HCT116 (cell line): Measurements from ENCODE around the gene LRRN4CL. TPM values are rescaled to one million over a fixed set of nuclear protein-coding genes. Genes with fewer than 3 reads are reported as not detected.
A peak's percentile ranks its signal among the peaks of the same experiment; 100 is the strongest.

Experiments
- ATAC-seq: fragments of 200-7000 bp; cut with Tn5 transposase; 2 replicates; pipeline ENCODE4 v1.9.1; 2020; ENCODE audit warnings: mild to moderate bottlenecking, moderate library complexity
- BruUV-seq: library from RNA; stranded (reverse); fragments of 400-500 nt; replicated peaks from 2 replicates; lab custom pipeline; 2021; lab: Mats Ljungman, UMichigan
- CTCF ChIA-PET: fragments of 300-600 bp; sonication (Branson Sonifier 250); formaldehyde crosslinking; loops from one replicate; lab custom pipeline; 2021; ENCODE audit warnings: antibody characterized with exemption; lab: Charles Lee
- POLR2A ChIA-PET: fragments of 300-600, 350-600 bp; sonication (Branson Sonifier 250); formaldehyde crosslinking; loops from one replicate; lab custom pipeline; 2021; ENCODE audit warnings: antibody characterized with exemption; lab: Charles Lee
- RAD21 ChIA-PET, 2 experiments: fragments of 300-600 bp; sonication (Branson Sonifier 250); formaldehyde crosslinking; loops; one replicate each; lab custom pipeline; 2023; ENCODE audit warnings: low total read pairs in 2 of 2; ENCODE audit not compliant: uncharacterized antibody in 2 of 2, unreplicated experiment in 2 of 2, low non-redundant PET in 1 of 2; lab: Charles Lee
- DNase-seq: peaks from one replicate; pipeline ENCODE4 v3.0.0-alpha.2; 2010; ENCODE audit warnings: low read depth, low spot score
- H2AFZ ChIP-seq: fragments of 200-600 bp; shearing (Covaris generic), sonication (generic); 2 replicates; pipeline ENCODE4 v1.6.1; 2017; ENCODE audit warnings: low read depth, mixed run types, mixed read lengths, antibody characterized with exemption, low read length; ENCODE audit not compliant: poor library complexity, severe bottlenecking
- H3K27ac ChIP-seq: 2 replicates; pipeline ENCODE4 v1.5.1; 2012; ENCODE audit warnings: low read depth, low read length
- H3K27me3 ChIP-seq: fragments of 200-600 bp; sonication (generic); 2 replicates; pipeline ENCODE4 v1.6.1; 2016; ENCODE audit warnings: mixed run types, low read length, mixed read lengths; ENCODE audit not compliant: insufficient read depth
- H3K36me3 ChIP-seq, 2 experiments: fragments of 200-500 bp in 1 of 2; fragments of 200-600 bp in 1 of 2; sonication (Bioruptor generic) in 1 of 2; sonication (generic) in 1 of 2; 2 replicates each; pipeline versions ENCODE4 v1.5.1 to v1.6.1; 2014 to 2016; ENCODE audit warnings: low read length in 2 of 2, inconsistent platforms in 1 of 2, mixed read lengths in 1 of 2, mixed run types in 1 of 2; ENCODE audit not compliant: insufficient read depth in 2 of 2, control insufficient read depth in 1 of 2
- H3K4me1 ChIP-seq, 2 experiments: fragments of 200-600 bp in 1 of 2; sonication (generic) in 1 of 2; 2 replicates each; pipeline versions ENCODE4 v1.5.1 to v1.6.1; 2012 to 2017; ENCODE audit warnings: low read length in 2 of 2, inconsistent platforms in 1 of 2, mild to moderate bottlenecking in 1 of 2, mixed read lengths in 1 of 2, mixed run types in 1 of 2, moderate library complexity in 1 of 2; ENCODE audit not compliant: insufficient read depth in 2 of 2, control insufficient read depth in 1 of 2
- H3K4me2 ChIP-seq: fragments of 200-600 bp; sonication (generic); 2 replicates; pipeline ENCODE4 v1.6.1; 2017; ENCODE audit warnings: mixed run types, low read length, mixed read lengths
- H3K4me3 ChIP-seq, 2 experiments: fragments of 200-600 bp in 1 of 2; sonication (generic) in 1 of 2; replicated peaks in 1 of 2; 2 replicates each; pipeline ENCODE4 v1.5.1; 2011 to 2016; ENCODE audit warnings: low read length in 2 of 2, control low read depth in 1 of 2, low read depth in 1 of 2, mild to moderate bottlenecking in 1 of 2, mixed read lengths in 1 of 2, mixed run types in 1 of 2
- H3K79me2 ChIP-seq: fragments of 200-600 bp; sonication (generic); 2 replicates; pipeline ENCODE4 v1.6.1; 2017; ENCODE audit warnings: mild to moderate bottlenecking, mixed run types, low read length, moderate library complexity, mixed read lengths; ENCODE audit not compliant: insufficient read depth
- H3K9ac ChIP-seq: fragments of 200-600 bp; sonication (generic); 2 replicates; pipeline ENCODE4 v1.6.1; 2016; ENCODE audit warnings: low read length, mixed read lengths
- H3K9me2 ChIP-seq: fragments of 200-600 bp; sonication (generic), shearing (Covaris generic); 2 replicates; pipeline ENCODE4 v1.6.1; 2017; ENCODE audit warnings: mixed run types, mild to moderate bottlenecking, moderate library complexity; ENCODE audit not compliant: insufficient read depth
- H3K9me3 ChIP-seq, 2 experiments: fragments of 200-500 bp in 1 of 2; fragments of 200-600 bp in 1 of 2; sonication (Bioruptor generic) in 1 of 2; sonication (generic) in 1 of 2; 2 replicates each; pipeline ENCODE4 v1.6.1; 2014 to 2017; ENCODE audit warnings: low read length in 2 of 2, mixed read lengths in 2 of 2, inconsistent platforms in 1 of 2, low read depth in 1 of 2, mild to moderate bottlenecking in 1 of 2, mixed run types in 1 of 2, moderate library complexity in 1 of 2; ENCODE audit not compliant: control insufficient read depth in 1 of 2, insufficient read depth in 1 of 2
- H4K20me1 ChIP-seq: fragments of 200-600 bp; sonication (generic), shearing (Covaris generic); 2 replicates; pipeline ENCODE4 v1.6.1; 2017; ENCODE audit warnings: mixed run types, mild to moderate bottlenecking, moderate library complexity; ENCODE audit not compliant: insufficient read depth
- ATF3 ChIP-seq: IDR thresholded peaks from 2 replicates; pipeline ENCODE4 v1.6.1; 2012
- CBX3 ChIP-seq: IDR thresholded peaks from 2 replicates; pipeline ENCODE4 v1.6.1; 2012; ENCODE audit warnings: low read depth
- EGR1 ChIP-seq: IDR thresholded peaks from 2 replicates; pipeline ENCODE4 v1.6.1; 2012; ENCODE audit warnings: low read depth
- ELF1 ChIP-seq: IDR thresholded peaks from 2 replicates; pipeline ENCODE4 v1.6.1; 2012; ENCODE audit warnings: low read depth, borderline replicate concordance
- FOSL1 ChIP-seq: IDR thresholded peaks from 2 replicates; pipeline ENCODE4 v1.6.1; 2012; ENCODE audit warnings: low read depth
- JUND ChIP-seq: IDR thresholded peaks from 2 replicates; pipeline ENCODE4 v1.6.1; 2012
- POLR2A ChIP-seq: IDR thresholded peaks from 2 replicates; pipeline ENCODE4 v1.7.0; 2011; ENCODE audit warnings: borderline replicate concordance; ENCODE audit not compliant: insufficient read depth, insufficient read length; ENCODE audit errors: extremely low read depth
- POLR2AphosphoS5 ChIP-seq: IDR thresholded peaks from 2 replicates; pipeline ENCODE4 v1.6.1; 2011; ENCODE audit warnings: mild to moderate bottlenecking, low read depth, low read length, moderate library complexity
- SP1 ChIP-seq: IDR thresholded peaks from 2 replicates; pipeline ENCODE4 v1.6.1; 2012; ENCODE audit warnings: low read depth
- YY1 ChIP-seq: IDR thresholded peaks from 2 replicates; pipeline ENCODE4 v1.6.1; 2011; ENCODE audit warnings: low read length, low read depth, moderate library complexity, mild to moderate bottlenecking; ENCODE audit not compliant: insufficient replicate concordance; ENCODE audit errors: extremely low read depth
- ZFX ChIP-seq: fragments of 450-650 bp; IDR thresholded peaks from 2 replicates; pipeline ENCODE4 v1.6.1; 2017
- intact Hi-C: fragments of 100-400 bp; cut with micrococcal nuclease; formaldehyde crosslinking; loops from 2 replicates; pipeline ENCODE4 v1.10.0; 2022
- total RNA-seq: library from RNA; stranded (reverse); gene quantifications from one replicate; pipeline ENCODE4 v1.2.1, GENCODE V29; 2021; ENCODE audit not compliant: unreplicated experiment
- TF ChIP-seq, protein P1 (sequence below), 3 experiments: fragments of 200-600 bp in 1 of 3; sonication (generic) in 1 of 3; IDR thresholded peaks in 2 of 3; conservative IDR thresholded peaks in 1 of 3; 2 replicates each; pipeline ENCODE4 v1.5.1; 2012 to 2017; ENCODE audit warnings: low read depth in 2 of 3, low read length in 2 of 3, antibody characterized with exemption in 1 of 3, borderline replicate concordance in 1 of 3, control low read depth in 1 of 3, mild to moderate bottlenecking in 1 of 3, mixed read lengths in 1 of 3, mixed run types in 1 of 3, moderate library complexity in 1 of 3; ENCODE audit not compliant: insufficient read depth in 1 of 3
- TF ChIP-seq, protein P2 (sequence below): IDR thresholded peaks from 2 replicates; pipeline ENCODE4 v1.6.1; 2011; ENCODE audit warnings: mild to moderate bottlenecking, low read length, moderate library complexity; ENCODE audit not compliant: insufficient replicate concordance; ENCODE audit errors: extremely low read depth

LRRN4CL gene
- total RNA-seq, 1 experiment from 2014 or later = 0.71 TPM

DNA sequence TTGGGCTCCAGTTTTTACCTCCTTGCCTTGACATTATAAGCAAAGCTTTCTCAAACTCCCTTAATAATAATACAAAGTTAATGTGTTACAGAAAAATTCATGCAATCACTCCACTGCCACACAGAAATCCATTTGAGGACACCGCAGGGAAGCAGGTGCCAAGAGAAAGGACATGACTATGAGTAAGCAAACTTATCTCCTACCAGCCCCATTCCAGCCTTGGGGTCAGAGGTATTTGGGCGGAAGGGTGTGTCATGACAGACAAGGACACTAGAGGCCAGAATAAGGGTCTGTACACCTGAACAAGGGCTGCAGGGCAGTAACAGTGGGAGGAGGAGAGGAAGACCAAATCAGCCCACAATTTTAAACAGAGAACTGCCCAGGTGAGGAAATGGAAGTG is 24.0 kb upstream of the LRRN4CL start:
- BruUV-seq = no TSS peak
- Histone ChIP-seq H3K9me3 (no peaks in the 10 kb centered on the region), H3K4me2 (no peak overlapping the region), H3K4me3 (no peak overlapping the region), H3K4me1 (no peaks in the 10 kb centered on the region), H3K27ac (no peak overlapping the region), H3K9me2 (no peaks in the 10 kb centered on the region), H2AFZ (no peak overlapping the region), H3K27me3 (no peaks in the 10 kb centered on the region), H4K20me1 (no peaks in the 10 kb centered on the region), H3K9ac (no peak overlapping the region), H3K36me3 (peaks cover 61 to 77% of the 10 kb centered on the region in 2 experiments), H3K79me2 (peaks cover 50% of the 10 kb centered on the region)
- intact Hi-C loops = no loop called here
- no peak for DNase-seq
- RAD21 ChIA-PET = no interaction called here
- no peak for TF ChIP-seq EGR1
- TF ChIP-seq CBX3 = no peak
- TF ChIP-seq SP1 = no peak
- TF ChIP-seq, protein P1, sequence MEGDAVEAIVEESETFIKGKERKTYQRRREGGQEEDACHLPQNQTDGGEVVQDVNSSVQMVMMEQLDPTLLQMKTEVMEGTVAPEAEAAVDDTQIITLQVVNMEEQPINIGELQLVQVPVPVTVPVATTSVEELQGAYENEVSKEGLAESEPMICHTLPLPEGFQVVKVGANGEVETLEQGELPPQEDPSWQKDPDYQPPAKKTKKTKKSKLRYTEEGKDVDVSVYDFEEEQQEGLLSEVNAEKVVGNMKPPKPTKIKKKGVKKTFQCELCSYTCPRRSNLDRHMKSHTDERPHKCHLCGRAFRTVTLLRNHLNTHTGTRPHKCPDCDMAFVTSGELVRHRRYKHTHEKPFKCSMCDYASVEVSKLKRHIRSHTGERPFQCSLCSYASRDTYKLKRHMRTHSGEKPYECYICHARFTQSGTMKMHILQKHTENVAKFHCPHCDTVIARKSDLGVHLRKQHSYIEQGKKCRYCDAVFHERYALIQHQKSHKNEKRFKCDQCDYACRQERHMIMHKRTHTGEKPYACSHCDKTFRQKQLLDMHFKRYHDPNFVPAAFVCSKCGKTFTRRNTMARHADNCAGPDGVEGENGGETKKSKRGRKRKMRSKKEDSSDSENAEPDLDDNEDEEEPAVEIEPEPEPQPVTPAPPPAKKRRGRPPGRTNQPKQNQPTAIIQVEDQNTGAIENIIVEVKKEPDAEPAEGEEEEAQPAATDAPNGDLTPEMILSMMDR (IDR thresholded peaks at IDR 0.05 in 2 of 3, conservative IDR thresholded peaks at IDR 0.05 in 1 of 3; ENCODE audit: borderline replicate concordance in 1 of 3, insufficient read depth in 1 of 3, low read depth in 2 of 3, low read length in 2 of 3) = no peak
- TF ChIP-seq, protein P2, sequence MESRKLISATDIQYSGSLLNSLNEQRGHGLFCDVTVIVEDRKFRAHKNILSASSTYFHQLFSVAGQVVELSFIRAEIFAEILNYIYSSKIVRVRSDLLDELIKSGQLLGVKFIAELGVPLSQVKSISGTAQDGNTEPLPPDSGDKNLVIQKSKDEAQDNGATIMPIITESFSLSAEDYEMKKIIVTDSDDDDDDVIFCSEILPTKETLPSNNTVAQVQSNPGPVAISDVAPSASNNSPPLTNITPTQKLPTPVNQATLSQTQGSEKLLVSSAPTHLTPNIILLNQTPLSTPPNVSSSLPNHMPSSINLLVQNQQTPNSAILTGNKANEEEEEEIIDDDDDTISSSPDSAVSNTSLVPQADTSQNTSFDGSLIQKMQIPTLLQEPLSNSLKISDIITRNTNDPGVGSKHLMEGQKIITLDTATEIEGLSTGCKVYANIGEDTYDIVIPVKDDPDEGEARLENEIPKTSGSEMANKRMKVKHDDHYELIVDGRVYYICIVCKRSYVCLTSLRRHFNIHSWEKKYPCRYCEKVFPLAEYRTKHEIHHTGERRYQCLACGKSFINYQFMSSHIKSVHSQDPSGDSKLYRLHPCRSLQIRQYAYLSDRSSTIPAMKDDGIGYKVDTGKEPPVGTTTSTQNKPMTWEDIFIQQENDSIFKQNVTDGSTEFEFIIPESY = no peak
- no peak for TF ChIP-seq ELF1
- no peak for TF ChIP-seq JUND
- no peak for TF ChIP-seq ATF3
- no peak for TF ChIP-seq ZFX
- no peak for TF ChIP-seq FOSL1
- TF ChIP-seq POLR2AphosphoS5 = no peak
- TF ChIP-seq POLR2A = no peak
- no peak for TF ChIP-seq YY1
- CTCF ChIA-PET = no interaction called here
- POLR2A ChIA-PET = no interaction called here
- ATAC-seq = peak; percentile 37; the same call in 1 of the 2 replicates
